Keratinocyte (primary cell): ENCODE data around the gene CST4.
"Not testable (repeated sequence)": the region's sequence is repeated elsewhere in the genome, so short reads cannot be mapped to it uniquely, and the experiment has no call there.

Experiments used
- EZH2 ChIP-seq: IDR thresholded peaks from one replicate; pipeline ENCODE4 v1.6.1; 2012; ENCODE audit warnings: inconsistent platforms, mild to moderate bottlenecking, low read length, moderate library complexity
- TF ChIP-seq, protein P1 (sequence below), 3 experiments: IDR thresholded peaks in 1 of 3; conservative IDR thresholded peaks in 1 of 3; optimal IDR thresholded peaks in 1 of 3; 2 replicates in 2 of 3; 3 replicates in 1 of 3; pipeline versions ENCODE3 to v1.5.1; 2011; ENCODE audit warnings: low read length in 3 of 3, mild to moderate bottlenecking in 3 of 3, moderate library complexity in 2 of 3, control low read depth in 1 of 3, inconsistent platforms in 1 of 3; ENCODE audit not compliant: insufficient read depth in 2 of 3; ENCODE audit errors: extremely low read depth in 1 of 3

DNA sequence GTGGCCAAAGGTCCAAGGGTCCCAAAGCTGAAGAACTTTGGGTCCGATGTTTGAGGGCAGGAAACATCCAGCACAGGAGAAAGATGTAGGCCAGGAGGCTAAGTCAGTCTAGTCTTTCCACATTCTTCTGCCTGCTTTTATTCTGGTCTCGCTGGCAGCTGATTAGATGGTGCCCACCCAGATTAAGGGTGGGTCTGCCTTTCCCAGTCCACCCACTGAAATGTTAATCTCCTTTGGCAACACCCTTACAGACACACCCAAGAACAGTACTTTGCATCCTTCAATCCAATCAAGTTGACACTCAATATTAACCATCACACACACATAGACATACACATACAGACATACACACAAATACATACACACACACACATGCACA lies 29.2 kb downstream of the CST4 start:
- TF ChIP-seq, protein P1, sequence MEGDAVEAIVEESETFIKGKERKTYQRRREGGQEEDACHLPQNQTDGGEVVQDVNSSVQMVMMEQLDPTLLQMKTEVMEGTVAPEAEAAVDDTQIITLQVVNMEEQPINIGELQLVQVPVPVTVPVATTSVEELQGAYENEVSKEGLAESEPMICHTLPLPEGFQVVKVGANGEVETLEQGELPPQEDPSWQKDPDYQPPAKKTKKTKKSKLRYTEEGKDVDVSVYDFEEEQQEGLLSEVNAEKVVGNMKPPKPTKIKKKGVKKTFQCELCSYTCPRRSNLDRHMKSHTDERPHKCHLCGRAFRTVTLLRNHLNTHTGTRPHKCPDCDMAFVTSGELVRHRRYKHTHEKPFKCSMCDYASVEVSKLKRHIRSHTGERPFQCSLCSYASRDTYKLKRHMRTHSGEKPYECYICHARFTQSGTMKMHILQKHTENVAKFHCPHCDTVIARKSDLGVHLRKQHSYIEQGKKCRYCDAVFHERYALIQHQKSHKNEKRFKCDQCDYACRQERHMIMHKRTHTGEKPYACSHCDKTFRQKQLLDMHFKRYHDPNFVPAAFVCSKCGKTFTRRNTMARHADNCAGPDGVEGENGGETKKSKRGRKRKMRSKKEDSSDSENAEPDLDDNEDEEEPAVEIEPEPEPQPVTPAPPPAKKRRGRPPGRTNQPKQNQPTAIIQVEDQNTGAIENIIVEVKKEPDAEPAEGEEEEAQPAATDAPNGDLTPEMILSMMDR (optimal IDR thresholded peaks at IDR 0.05 in 1 of 3, IDR thresholded peaks at IDR 0.05 in 1 of 3, conservative IDR thresholded peaks at IDR 0.05 in 1 of 3; ENCODE audit: extremely low read depth in 1 of 3, insufficient read depth in 2 of 3, low read length in 3 of 3), result not testable (repeated sequence)
- TF ChIP-seq EZH2, result not testable (repeated sequence)
